SK-N-SH treated with all-trans-retinoic acid at 6 μM for 48 hours (cell line): ENCODE data around the gene IFT27.

Source experiments
- CSRNP3 ChIP-seq: fragments of 250-450 bp; sonication (Bioruptor Pico); IDR thresholded peaks from 2 replicates; pipeline ENCODE4 v1.5.1; 2021; ENCODE audit warnings: mild to moderate bottlenecking, moderate library complexity
- GLIS3 ChIP-seq: fragments of 250-450 bp; sonication (Bioruptor Pico); IDR thresholded peaks from 2 replicates; pipeline ENCODE4 v1.5.0; 2020; ENCODE audit warnings: mild to moderate bottlenecking, moderate library complexity
- ISL1 ChIP-seq: fragments of 250-450 bp; sonication (Bioruptor Pico); IDR thresholded peaks from 2 replicates; pipeline ENCODE4 v2.1.2; 2022; ENCODE audit warnings: mild to moderate bottlenecking, moderate library complexity
- OSR1 ChIP-seq: fragments of 250-450 bp; sonication (Bioruptor Pico); IDR thresholded peaks from 2 replicates; pipeline ENCODE4 v1.8.0; 2022; ENCODE audit warnings: moderate library complexity, mild to moderate bottlenecking, inconsistent platforms
- RARB ChIP-seq: fragments of 250-450 bp; sonication (Bioruptor Pico); IDR thresholded peaks from 2 replicates; pipeline ENCODE4 v1.8.0; 2021; ENCODE audit warnings: mild to moderate bottlenecking, moderate library complexity
- ZC3H10 ChIP-seq: fragments of 250-450 bp; sonication (Bioruptor Pico); IDR thresholded peaks from 2 replicates; pipeline ENCODE4 v1.5.1; 2021; ENCODE audit warnings: mild to moderate bottlenecking, moderate library complexity
- ZFP3 ChIP-seq: fragments of 250-450 bp; sonication (Bioruptor Pico); IDR thresholded peaks from 2 replicates; pipeline ENCODE4 v1.5.0; 2020; ENCODE audit warnings: mild to moderate bottlenecking, moderate library complexity
- ZFP30 ChIP-seq: fragments of 450-650 bp; formaldehyde crosslinking; IDR thresholded peaks from 2 replicates; pipeline ENCODE4 v1.5.0; 2022; ENCODE audit warnings: mild to moderate bottlenecking, moderate library complexity
- ZNF565 ChIP-seq: fragments of 450-650 bp; formaldehyde crosslinking; conservative IDR thresholded peaks from 2 replicates; pipeline ENCODE4 v1.5.0; 2020; ENCODE audit warnings: low read depth, mild to moderate bottlenecking, moderate library complexity
- ZNF8 ChIP-seq: fragments of 450-650 bp; formaldehyde crosslinking; IDR thresholded peaks from 2 replicates; pipeline ENCODE4 v1.5.0; 2020; ENCODE audit warnings: mild to moderate bottlenecking, moderate library complexity

DNA sequence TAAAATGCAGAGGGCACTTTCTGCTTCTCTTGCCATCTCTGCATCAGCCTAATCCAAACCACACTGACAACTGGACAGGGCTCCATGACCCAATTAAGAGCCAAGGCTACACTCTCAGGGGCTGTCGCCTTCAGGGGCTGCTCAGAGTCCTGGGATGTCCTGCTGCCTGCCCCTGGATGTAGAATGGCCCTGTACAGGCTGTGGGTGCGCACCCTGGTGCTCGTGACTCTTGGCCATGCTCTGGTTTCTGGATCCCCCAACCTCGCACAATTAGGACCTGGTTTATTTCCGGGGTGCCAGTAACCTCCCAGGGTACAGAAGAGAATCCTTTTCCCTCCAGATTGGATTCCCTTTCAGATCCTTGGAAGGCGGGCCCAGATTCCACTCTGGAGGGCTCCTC lies 11.3 kb downstream of the IFT27 start:
- TF ChIP-seq GLIS3 (CRISPR knock-in tag) (no peak), CSRNP3 (no peak), ZC3H10 (no peak), ZFP30 (CRISPR knock-in tag) (no peak), RARB (CRISPR knock-in tag) (no peak), ZNF8 (CRISPR knock-in tag) (no peak), ZFP3 (CRISPR knock-in tag) (no peak), OSR1 (CRISPR knock-in tag) (no peak), ZNF565 (CRISPR knock-in tag) (no peak), ISL1 (CRISPR knock-in tag) (no peak)
